MM.1S (cell line): ENCODE measurements around the gene SYCE1.

Experiments used
- DNase-seq: peaks from one replicate; pipeline ENCODE4 v3.0.0-alpha.2; 2015
- H2AFZ ChIP-seq: fragments of 300-600 bp; sonication (generic); 2 replicates; pipeline ENCODE4 v1.6.0; 2016; ENCODE audit warnings: antibody characterized with exemption, low read length
- H3F3A ChIP-seq: fragments of 300-600 bp; sonication (generic); 2 replicates; pipeline ENCODE4 v1.6.1; 2016; ENCODE audit warnings: mild to moderate bottlenecking, antibody characterized with exemption, low read length, moderate library complexity, mixed read lengths; ENCODE audit not compliant: insufficient read depth
- H3K27ac ChIP-seq: fragments of 300-600 bp; sonication (generic); 2 replicates; pipeline ENCODE4 v1.5.1; 2016; ENCODE audit warnings: mild to moderate bottlenecking, low read length
- H3K27me3 ChIP-seq: fragments of 300-600 bp; sonication (generic); replicated peaks from 2 replicates; pipeline ENCODE4 v1.6.0; 2016; ENCODE audit warnings: low read length; ENCODE audit not compliant: insufficient read depth
- H3K36me3 ChIP-seq: fragments of 300-600 bp; sonication (generic); replicated peaks from 2 replicates; pipeline ENCODE4 v1.6.1; 2016; ENCODE audit warnings: mild to moderate bottlenecking, low read length, mixed read lengths; ENCODE audit not compliant: insufficient read depth
- H3K4me1 ChIP-seq: fragments of 300-600 bp; sonication (generic); 2 replicates; pipeline ENCODE4 v1.6.1; 2016; ENCODE audit warnings: low read length, mixed read lengths
- H3K4me2 ChIP-seq: fragments of 300-600 bp; sonication (generic); 2 replicates; pipeline ENCODE4 v1.6.0; 2016; ENCODE audit warnings: low read depth, low read length
- H3K4me3 ChIP-seq: fragments of 300-600 bp; sonication (generic); 2 replicates; pipeline ENCODE4 v1.5.1; 2016; ENCODE audit warnings: low read length, mixed read lengths
- H3K79me2 ChIP-seq: fragments of 300-600 bp; sonication (generic); 2 replicates; pipeline ENCODE4 v1.6.1; 2016; ENCODE audit warnings: mixed run types, low read length, mixed read lengths
- H3K9ac ChIP-seq: fragments of 300-600 bp; sonication (generic); 2 replicates; pipeline ENCODE4 v1.6.1; 2016; ENCODE audit warnings: low read length, mixed read lengths
- H3K9me2 ChIP-seq: fragments of 300-600 bp; sonication (generic); replicated peaks from 2 replicates; pipeline ENCODE4 v1.6.1; 2016; ENCODE audit warnings: mild to moderate bottlenecking, low read length, mixed read lengths; ENCODE audit not compliant: insufficient read depth
- H3K9me3 ChIP-seq: fragments of 300-600 bp; sonication (generic); replicated peaks from 2 replicates; pipeline ENCODE4 v1.6.1; 2016; ENCODE audit warnings: mild to moderate bottlenecking, low read length, mixed read lengths; ENCODE audit not compliant: insufficient read depth
- H4K20me1 ChIP-seq: fragments of 300-600 bp; sonication (generic); 2 replicates; pipeline ENCODE4 v1.6.1; 2016; ENCODE audit warnings: mild to moderate bottlenecking, low read length, moderate library complexity, mixed read lengths; ENCODE audit not compliant: insufficient read depth
- CTCF ChIP-seq: fragments of 300-600 bp; sonication (generic); IDR thresholded peaks from 2 replicates; pipeline ENCODE4 v1.5.1; 2016; ENCODE audit warnings: antibody characterized with exemption, low read length, mixed read lengths
- EZH2 ChIP-seq: fragments of 300-600 bp; sonication (generic); optimal IDR thresholded peaks from 2 replicates; pipeline ENCODE3; 2017; ENCODE audit warnings: low read depth, mild to moderate bottlenecking, antibody characterized with exemption, low read length, mixed read lengths
- EZH2phosphoT487 ChIP-seq: fragments of 300-600 bp; sonication (generic); IDR thresholded peaks from 2 replicates; pipeline ENCODE4 v1.6.1; 2018; ENCODE audit warnings: antibody characterized with exemption, low read length

SYCE1 gene

GRCh38 chr10:133528845-133529575 lies 36.4 kb downstream of the SYCE1 start:
- no peak overlapping the region for H3K4me2 ChIP-seq
- H3K4me3 ChIP-seq: no peak overlapping the region
- no peak for DNase-seq

GRCh38 chr10:133528296-133528844 lies 37.0 kb downstream of the SYCE1 start:
- Histone ChIP-seq H2AFZ (no peak overlapping the region), H3K4me1 (no peaks in the 10 kb centered on the region), H4K20me1 (no peaks in the 10 kb centered on the region), H3K79me2 (no peaks in the 10 kb centered on the region), H3K4me3 (no peak overlapping the region), H3K9me2 (no peaks in the 10 kb centered on the region), H3K27me3 (peaks cover 48% of the 10 kb centered on the region), H3K4me2 (no peak overlapping the region), H3K36me3 (no peaks in the 10 kb centered on the region), H3K27ac (no peak overlapping the region), H3K9me3 (no peaks in the 10 kb centered on the region), H3F3A (no peaks in the 10 kb centered on the region), H3K9ac (no peak overlapping the region)
- no peak for DNase-seq
- TF ChIP-seq EZH2 (no peak), CTCF (no peak)

More at GRCh38 chr10:133528845-133529575, 36.4 kb downstream of the SYCE1 start:
- no peak overlapping the region for H3K27ac ChIP-seq
- peaks cover 41% of the 10 kb centered on the region for H3K27me3 ChIP-seq
- H3K79me2 ChIP-seq: no peaks in the 10 kb centered on the region
- no peak overlapping the region for H3K9ac ChIP-seq
- H2AFZ ChIP-seq: no peak overlapping the region
- no peaks in the 10 kb centered on the region for H4K20me1 ChIP-seq
- no peak for TF ChIP-seq EZH2phosphoT487
- TF ChIP-seq EZH2: no peak
- no peak for TF ChIP-seq CTCF
- H3K9me2 ChIP-seq: no peaks in the 10 kb centered on the region
- H3K4me1 ChIP-seq: no peaks in the 10 kb centered on the region
- no peaks in the 10 kb centered on the region for H3F3A ChIP-seq
- no peaks in the 10 kb centered on the region for H3K36me3 ChIP-seq
- H3K9me3 ChIP-seq: no peaks in the 10 kb centered on the region

- Histone ChIP-seq H3K4me3 (no peak overlapping the region), H3K79me2 (no peaks in the 10 kb centered on the region), H3F3A (no peaks in the 10 kb centered on the region), H3K9ac (no peak overlapping the region), H3K27me3 (peaks cover 53% of the 10 kb centered on the region), H3K27ac (no peak overlapping the region), H2AFZ (no peak overlapping the region), H3K9me2 (no peaks in the 10 kb centered on the region), H3K4me2 (no peak overlapping the region), H3K36me3 (no peaks in the 10 kb centered on the region), H4K20me1 (no peaks in the 10 kb centered on the region), H3K4me1 (no peaks in the 10 kb centered on the region), H3K9me3 (no peaks in the 10 kb centered on the region)
- TF ChIP-seq EZH2 (no peak), CTCF (no peak), EZH2phosphoT487 (no peak)
- DNase-seq: no peak
Measured at GRCh38 chr10:133527771-133528271, 37.6 kb downstream of the SYCE1 start.
